GM12891 (cell line): ENCODE results near the gene PEX11A.

Experiments
- POLR2A ChIP-seq: IDR thresholded peaks from 2 replicates; pipeline ENCODE4 v1.6.1; 2011; ENCODE audit warnings: low read depth, low read length, control low read depth
- POLR2AphosphoS5 ChIP-seq: IDR thresholded peaks from 2 replicates; pipeline ENCODE4 v1.6.1; 2011; ENCODE audit warnings: low read depth, low read length, control low read depth
- SPI1 ChIP-seq: IDR thresholded peaks from 2 replicates; pipeline ENCODE4 v1.6.1; 2011; ENCODE audit warnings: low read depth, low read length, control low read depth
- TAF1 ChIP-seq: IDR thresholded peaks from 2 replicates; pipeline ENCODE4 v1.6.1; 2011; ENCODE audit warnings: low read depth, low read length, control low read depth

GRCh38 chr15:89645680-89646079 is 44.9 kb downstream of the PEX11A start:
- TF ChIP-seq POLR2A, result no peak
- TF ChIP-seq POLR2AphosphoS5, result no peak
- no peak for TF ChIP-seq TAF1
- TF ChIP-seq SPI1, result no peak
